HG03175 (cell line): ENCODE measurements around the gene CCNG2.

Experiments
- ATAC-seq: cut with Tn5 transposase; IDR thresholded peaks from one replicate; pipeline ENCODE4 v1.9.1; 2021; ENCODE audit warnings: mild to moderate bottlenecking, moderate library complexity; ENCODE audit not compliant: unreplicated experiment

Gene CCNG2

DNA sequence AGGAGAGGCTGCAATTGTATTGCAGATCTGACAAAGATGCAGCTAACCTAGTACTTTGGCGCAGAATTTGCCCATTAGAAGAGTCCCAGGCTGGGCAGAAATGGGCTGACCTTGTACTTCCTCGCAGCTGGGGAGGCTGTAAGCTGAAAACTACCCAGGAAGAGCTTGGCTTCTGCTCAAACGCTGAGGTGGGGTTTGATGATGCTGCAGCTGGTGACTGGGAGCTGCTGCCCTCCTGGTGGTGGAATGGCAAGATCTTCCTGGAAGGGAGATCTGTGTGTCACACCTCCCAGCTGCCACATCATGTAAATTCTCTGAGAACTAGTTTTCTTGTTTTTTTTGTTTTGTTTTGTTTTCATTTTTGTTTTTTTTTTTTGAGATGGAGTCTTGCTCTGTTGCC lies 17.4 kb downstream of the CCNG2 start:
- no peak for ATAC-seq

DNA sequence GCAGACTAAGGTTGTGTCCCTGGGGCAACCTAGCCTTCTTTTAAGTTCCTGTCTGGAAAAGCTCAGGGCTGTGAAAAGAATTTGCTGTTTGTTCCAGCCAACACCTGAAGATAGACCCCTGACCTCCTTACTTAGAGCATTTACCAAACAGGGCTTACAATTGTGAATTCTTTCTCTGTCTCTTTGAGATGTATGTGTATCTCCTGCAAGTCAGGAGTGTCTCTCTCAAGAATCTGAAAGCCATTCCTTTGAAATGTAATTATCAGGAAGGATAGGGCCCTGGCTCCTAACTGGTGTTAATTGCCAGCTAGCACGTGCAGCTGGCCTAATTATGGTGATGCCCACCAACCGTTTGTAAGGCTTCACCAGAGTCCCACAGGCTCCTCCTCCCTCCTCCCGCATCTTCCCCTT lies 18.2 kb downstream of the CCNG2 start:
- no peak for ATAC-seq

DNA sequence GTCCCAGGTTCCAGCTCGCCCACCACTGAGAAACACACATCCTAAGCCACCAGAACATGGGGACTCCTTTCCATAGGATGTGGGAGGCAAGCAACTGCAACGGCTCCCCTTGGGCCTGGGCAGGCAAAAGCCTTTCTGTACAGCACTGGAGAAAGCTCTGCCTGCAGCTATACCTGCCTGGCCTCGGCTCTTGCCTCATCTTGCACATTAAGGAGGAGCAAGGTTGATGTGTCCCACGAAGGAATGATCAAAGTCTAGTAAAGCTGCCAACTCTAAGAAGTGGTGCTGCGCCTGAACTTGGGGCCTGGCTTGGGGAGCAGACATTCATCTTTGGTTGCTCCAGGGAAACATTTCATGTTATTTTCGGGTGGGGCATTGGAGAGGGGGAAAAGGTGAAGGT lies 19.6 kb downstream of the CCNG2 start:
- ATAC-seq: no peak

DNA sequence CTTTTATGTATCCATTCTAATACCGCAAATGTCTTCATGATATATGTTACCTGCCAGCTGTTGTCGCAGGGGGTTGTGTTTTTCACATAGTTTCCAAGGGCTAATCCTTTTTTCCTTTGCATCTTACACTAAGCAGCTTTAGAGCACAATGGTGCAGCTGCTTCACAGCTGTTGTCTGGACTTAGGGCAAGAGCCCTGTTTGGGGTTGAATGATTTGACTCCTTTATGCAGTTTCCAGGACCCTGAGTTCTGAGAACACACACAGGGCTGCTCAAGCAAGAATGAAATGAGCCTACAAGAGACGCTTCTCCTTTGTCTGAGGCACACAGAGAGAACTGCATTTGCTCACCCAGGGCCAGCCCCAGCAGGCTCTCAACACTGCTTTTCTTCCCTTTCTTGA lies 20.2 kb downstream of the CCNG2 start:
- ATAC-seq: no peak

DNA sequence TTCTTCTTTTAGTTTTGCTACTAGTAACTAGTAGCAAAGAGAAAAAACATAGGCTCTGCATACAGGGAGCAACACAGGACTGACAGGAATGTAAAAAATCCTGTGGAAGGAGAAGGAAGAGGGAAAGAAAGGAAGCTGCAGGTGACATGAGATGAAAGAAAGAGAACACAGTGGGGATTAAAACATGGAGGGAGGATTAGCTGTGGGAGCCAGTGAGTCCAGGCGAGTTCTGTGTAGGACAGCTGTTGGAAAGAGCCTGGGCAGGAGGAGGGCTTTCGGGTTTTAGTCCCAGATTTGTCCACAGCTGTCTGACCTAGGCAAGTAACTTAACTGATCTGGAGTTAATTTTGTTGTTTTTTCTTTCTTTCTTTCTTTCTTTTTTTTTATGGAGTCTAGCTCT lies 21.6 kb downstream of the CCNG2 start:
- ATAC-seq: no peak

DNA sequence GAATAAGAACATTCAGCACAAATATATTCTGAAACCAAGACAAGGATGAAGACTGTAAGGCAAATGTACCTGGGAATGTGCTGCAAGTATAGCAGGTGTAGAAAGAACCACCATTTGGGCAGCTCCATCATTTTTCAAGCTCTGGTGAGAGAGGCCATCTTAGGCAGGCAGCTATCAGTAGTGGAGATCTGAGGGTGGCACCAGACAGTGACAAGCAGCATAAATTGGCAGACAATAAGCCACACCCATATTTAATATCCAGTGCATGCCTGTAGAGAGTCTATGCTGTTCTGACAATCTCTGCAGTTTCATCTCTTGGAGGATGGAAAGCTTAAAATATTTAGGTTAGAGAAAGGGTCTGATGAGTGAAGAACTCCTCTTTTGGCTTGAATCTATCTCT lies 22.5 kb downstream of the CCNG2 start:
- ATAC-seq: no peak

DNA sequence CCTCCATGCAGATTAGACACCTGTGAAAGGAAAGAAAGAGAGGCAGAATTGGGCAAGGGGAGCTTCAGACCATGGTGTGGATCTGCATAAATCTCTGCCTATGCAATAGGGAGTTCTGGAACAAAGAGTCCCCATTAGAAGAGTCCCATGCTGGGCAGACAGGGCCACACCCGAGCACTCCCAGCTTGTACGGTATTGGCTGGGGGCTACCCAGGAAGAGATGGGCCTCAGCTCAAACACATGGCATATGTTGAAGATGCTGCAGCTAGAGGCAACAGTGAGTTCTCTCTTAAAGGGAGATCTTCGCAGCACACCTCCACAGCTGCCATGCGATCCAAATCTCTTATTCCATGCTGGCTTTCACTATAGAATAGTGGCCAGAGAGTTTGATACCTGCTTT lies 24.7 kb downstream of the CCNG2 start:
- ATAC-seq: no peak

DNA sequence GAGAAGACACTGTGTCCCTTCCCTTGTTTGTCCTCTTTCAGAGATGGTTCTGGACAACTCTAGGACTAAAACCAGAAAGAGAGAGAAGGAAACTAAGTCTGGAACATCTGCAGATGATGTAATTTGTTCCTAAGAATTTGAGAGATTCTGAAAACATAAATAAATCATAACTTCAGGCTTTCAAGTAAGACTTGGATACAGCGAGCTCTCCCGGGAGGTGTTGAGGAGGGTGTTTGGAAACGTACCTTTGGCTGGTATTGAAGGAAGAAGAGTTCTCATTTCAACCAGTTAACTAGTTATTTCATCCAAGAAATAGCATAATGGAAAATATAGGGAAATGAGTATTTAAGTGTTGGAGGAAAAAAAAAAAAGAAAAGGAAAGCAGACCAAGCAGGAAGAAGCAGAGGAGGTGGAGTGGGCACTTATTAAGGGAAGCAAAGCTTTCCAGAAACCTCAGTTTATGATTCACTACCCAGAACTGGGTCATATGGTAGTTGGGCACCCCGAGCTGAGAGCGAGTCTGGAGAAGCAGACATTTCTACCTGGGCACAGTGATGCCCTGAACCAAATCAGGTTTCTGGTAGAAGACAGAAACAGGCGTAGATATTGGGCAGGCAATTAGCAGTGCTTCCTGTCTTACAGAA lies 26.9 kb downstream of the CCNG2 start:
- ATAC-seq: no peak

DNA sequence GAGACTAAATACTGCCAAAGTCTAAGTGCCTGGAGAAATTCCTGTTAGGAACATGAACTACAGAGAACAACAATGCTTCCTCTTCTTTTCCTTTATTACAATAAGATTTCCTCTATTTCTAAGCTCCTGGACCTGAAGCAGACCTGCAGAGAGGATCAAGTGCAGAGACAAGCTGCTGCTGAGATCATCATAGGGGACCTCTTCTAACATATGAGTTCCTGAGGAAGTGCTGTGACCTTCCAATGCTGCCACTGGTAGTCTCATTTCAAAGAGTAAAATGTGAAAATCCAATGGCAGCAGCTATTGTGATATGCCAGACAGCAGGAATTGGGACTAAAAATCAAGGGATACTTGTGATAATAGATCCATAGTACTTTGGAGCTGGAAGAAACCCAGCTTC lies 28.0 kb downstream of the CCNG2 start:
- ATAC-seq: no peak

DNA sequence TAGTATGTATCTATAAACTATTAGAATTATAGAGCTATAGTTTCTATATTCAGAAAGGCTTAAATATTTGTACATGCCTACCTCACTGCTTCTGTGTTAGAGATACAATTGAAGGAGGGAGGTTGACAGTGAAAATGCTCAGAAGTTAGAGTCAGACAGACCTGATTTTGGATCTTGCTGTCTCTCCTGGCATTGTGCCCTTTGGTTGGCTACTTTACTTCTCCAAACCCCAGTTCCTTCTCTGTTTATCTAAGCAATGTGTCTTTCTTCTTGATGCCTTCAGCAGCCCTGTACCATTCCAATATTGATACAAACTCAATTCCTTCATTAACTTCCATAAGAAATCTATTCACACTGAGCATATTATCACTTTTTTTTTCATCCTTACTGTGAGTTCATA lies 28.7 kb downstream of the CCNG2 start:
- no peak for ATAC-seq

DNA sequence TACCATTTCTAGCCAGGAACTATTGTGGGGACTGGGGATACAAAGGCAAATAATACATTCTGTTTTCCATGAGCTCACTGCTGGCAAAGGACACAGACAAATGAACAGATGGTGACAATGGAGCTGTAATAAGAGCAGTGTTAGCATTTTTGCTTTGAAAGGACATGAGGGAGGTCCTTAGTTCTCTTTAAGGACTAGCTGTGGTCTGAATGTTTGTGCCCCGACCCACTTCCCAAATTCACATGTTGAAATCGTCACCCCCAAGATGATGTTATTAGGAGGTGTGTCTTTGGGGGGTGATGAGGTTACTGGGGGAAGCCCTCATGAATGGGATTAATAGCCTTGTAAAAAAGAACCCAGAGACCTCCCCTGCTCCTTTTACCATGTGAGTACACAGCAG lies 30.3 kb downstream of the CCNG2 start:
- ATAC-seq: no peak

DNA sequence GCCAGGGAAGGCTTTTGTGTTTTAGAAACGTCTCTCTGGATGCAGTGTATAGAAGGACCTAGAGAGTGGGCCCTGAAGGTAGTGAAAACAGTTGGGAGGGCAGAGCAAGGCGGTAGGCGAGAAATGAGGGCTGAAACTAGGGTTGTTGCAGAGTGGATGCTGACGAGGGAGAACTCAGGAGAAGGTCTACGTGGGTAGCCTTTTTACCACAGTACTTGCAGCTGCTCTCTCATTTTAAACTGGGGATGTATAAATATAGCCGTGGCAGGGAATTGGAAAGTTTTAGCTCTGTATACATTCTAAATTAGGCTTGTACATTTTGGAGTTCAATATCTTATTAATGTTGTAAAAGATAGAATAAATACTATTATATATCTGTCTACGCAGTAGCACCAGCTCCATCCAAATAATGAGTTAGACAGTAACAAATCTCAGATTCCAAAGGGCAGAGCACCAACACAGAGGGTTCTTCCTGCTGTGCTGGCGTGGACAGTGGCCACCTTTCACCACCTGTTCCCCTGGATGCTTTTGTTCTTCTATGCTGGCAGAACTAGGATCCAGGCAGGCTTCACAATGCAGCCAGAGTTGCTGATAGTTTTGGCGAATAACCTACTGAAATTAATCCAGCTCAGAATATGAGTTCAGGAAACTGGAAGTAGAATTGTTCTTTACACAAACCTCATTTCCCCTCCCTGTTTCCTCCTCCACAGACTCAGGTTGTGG lies 31.7 kb downstream of the CCNG2 start:
- ATAC-seq: no peak

DNA sequence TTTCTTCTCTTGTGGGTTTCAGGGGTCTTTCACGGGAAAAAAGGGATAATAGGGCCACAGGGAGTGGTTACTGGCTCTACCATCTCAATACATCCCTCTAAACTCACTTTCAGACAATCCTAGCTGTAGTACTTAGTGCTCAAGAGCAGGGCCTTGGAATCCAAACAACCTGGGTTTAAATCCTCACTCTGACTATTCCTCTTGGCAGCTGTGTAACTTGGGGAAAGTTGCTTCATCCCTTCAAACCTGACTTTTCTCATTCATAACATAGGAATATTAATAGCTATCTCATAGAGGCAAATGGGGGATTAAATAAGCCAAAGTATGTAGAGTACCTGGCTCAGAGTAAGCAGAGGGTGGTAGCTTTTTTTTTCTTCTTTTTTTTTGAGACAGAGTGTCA lies 32.4 kb downstream of the CCNG2 start:
- no peak for ATAC-seq

DNA sequence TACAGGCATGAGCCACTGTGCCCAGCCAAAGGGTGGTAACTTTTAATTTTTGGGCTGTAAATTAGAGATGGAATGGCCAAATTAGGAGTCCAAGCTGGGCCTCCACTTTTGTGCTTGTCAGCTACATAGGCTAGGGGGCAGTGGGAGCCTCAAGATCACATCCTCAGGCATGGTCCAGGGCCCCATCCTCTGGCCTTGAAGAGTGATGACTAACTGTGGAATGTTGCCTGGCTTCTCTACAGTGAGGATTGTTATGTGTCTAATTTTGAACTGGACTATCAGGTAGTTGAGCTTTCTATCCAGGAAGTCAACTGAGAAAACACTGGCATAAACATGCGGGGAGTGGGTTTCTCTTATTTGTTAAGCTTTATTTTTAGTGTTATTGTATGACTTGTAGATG lies 33.0 kb downstream of the CCNG2 start:
- ATAC-seq: no peak

DNA sequence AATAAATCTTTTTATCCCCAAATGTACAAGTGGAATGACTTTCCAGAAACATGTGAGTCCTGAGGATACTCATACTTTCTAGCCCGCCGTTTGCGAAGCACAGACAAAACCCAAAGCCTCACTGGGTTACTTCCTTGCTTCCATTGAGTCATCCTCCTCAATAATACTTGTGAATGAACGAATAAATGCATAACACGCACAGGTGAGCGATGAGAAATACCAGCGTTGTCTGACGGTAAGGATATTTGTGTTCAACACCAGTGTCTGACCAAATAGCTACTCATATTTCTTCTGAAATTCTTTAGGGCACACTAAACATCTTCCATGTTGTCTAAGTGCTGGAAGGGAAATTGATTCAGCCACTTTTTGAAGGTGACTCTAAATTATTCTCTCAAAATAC lies 36.0 kb downstream of the CCNG2 start:
- ATAC-seq: no peak

DNA sequence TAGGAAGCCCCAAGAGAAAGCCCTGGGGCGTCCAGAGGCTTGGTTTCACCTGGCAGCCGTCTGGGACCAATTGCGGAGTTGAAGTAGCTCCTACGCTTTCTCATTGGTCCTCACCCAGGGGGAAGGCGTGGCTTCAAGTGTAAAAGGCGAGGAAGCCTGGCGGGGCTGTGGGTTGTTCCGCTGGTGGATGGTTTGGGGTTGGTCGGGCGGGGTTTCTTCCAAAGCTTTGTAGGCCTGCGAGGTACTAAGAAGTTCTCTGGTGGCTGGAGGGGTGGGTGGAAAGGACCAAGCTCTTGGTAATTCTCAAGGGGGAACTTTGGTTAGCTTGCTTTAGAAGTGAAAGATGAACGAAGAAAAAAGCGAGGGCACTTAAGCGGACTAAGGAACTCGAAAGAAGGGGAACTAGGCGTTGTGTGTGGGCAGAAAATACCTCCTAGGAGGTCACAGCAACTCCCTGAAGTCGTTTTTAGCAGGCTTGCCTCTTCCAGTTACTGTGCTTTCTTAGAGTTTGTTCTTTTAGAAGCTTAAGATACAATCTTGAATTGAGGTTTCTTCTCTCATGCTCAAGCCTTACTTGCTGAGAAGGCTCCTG lies 36.6 kb downstream of the CCNG2 start:
- peak; percentile 95 for ATAC-seq

DNA sequence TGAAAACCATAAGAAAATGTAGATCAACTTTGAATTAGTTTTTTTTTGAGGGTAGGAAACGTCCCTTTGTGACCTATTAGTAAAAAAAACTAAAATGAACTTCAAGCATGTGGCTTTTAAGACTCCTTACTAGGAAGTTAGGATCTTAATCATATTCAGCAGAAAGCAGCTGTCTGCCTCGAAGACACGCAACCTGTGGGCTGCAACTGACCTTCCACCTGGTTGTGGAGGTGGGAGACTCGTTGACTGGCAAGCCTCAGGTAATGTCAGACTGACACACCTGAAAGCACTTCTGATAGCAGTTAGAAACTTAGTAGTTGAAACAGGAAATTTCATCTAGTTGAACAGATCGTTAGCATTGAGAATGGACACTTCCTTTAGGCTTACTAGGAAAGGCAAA lies 37.4 kb downstream of the CCNG2 start:
- no peak for ATAC-seq

DNA sequence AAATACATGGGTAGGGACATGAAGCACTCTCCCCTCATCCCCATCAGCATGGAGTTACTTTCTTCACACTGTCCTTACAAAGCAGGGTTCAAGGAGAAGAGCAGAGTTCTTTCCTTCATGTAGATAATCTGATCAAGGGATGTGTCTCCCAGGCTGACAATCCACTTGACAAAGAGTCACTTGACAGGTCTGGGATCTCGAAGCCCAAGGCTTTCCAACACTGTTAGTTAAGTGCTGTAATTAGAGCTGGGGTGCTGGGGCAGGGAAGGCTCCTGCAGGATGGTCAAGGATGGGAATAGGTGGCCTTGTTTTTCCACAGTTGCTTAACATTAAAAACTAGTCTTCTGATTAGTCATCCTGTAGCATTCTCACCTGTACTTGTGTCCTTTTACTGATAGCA lies 38.0 kb downstream of the CCNG2 start:
- ATAC-seq: no peak

DNA sequence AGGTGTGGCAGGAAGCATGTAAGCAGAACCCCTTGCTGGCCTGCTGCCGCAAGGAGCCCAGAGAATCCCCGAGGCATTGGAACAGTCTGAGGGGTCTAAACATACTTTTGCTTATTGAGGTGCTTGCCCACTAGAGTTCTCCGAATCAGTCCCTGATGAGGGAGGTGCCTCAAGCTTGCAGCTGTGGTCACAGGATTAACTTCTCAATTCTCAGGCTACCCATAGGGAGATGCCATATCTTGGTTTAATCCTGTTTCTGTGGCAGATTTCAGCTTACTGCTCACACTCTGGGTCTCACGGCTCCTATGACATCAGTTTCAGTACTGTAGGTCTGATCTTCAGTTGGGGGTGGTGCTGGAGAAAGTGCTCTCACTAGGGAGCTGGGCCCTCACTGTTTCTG lies 39.9 kb downstream of the CCNG2 start:
- ATAC-seq: peak; percentile 28

DNA sequence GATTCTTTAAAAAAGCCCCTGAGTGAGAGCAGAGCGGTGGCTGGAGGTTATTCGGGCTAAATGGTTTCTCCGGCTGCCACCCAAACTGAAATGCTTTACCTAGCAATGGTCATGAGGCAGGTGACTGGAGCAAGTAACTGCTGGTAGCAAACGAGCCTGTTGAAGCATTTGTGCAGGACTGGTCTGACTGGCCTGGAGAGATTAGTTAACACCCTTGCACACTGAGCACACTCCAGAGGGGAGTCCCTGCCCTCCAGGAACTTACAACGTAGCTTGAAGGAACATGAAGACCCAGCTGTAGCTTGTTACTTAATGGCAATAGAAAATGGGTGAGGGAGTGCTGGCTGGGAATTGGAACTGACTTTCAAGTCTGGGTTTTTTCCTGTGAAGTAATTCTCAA lies 40.4 kb downstream of the CCNG2 start:
- no peak for ATAC-seq

DNA sequence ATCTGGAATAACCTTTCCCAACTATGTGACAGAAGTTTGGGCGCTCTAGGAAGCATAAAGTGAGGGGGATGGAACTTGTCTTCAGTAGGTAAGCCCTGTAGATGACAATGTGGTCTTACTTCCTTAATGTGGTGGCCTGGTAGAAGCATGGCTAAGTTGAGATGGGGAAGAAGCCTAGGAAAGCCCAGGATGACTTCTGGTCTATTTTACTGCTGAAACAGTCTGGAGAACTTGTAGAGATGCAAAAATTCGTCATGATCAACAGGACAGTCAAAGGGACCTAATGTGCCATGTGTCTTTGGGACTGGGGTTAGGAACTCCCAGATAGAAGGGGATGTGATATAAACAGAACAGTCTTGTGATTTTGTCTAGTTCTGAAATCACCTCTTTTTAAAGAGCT lies 40.8 kb downstream of the CCNG2 start:
- no peak for ATAC-seq

DNA sequence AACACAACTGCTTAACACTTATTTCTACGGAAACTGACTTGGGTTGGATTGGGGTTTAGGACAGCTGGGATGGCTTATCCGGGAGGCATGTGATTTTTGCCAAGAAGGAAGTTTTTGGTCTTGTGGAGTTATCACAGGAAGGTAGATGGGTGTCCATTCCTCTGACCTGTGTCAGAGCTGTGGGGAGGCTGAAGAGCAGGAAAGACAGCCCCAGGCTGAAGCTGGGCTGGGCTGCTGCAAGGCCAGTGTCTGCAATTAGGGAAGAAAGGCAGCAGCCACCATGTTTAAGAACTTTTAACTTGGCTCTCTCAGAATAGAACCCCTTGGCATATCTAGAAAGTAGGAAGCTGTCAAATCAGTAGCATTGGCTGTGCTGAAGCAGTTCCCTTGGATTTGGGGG lies 42.3 kb downstream of the CCNG2 start:
- no peak for ATAC-seq

DNA sequence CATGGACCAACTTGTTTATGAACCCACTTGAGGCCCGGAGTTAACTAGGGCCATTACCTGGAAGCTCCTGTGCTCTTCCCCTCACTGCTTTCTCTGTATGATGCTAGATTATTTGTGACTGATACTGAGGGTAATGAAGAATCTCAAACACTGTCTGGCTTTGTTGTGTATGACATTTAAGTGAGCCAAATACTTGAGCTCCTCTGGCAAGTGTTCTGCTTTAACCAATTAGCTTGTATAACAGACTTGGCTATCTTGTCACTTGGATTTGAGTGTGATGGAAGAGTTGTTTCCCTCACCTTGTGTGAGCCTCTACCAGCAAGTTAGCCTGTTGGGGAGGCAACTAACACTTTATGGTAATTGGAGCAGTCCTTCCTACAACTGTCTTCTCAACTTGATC lies 42.7 kb downstream of the CCNG2 start:
- no peak for ATAC-seq
